HEK293 (cell line): ENCODE data around the gene NR2E3.

Experiments
- CTCF ChIA-PET: fragments of 350-600 bp; formaldehyde crosslinking; extraction: SDS; loops from one replicate; lab custom pipeline; 2021; ENCODE audit warnings: antibody characterized with exemption; lab: Yijun Ruan, JAX
- POLR2A ChIA-PET: fragments of 300-600 bp; formaldehyde crosslinking; extraction: SDS; loops from one replicate; lab custom pipeline; 2020; ENCODE audit warnings: antibody characterized with exemption, inconsistent platforms; lab: Yijun Ruan, JAX
- H3K27ac ChIP-seq: fragments of 200-500 bp; sonication (Bioruptor generic); 2 replicates; pipeline ENCODE4 v1.5.1; 2014; ENCODE audit warnings: low read depth, low read length, control low read depth, inconsistent platforms; ENCODE audit errors: extremely low read depth
- H3K36me3 ChIP-seq, 2 experiments: fragments of 200-500 bp in 1 of 2; sonication (Bioruptor generic) in 1 of 2; 1 replicate in 1 of 2; 2 replicates in 1 of 2; pipeline ENCODE4 v1.5.1; 2014 to 2017; ENCODE audit warnings: inconsistent platforms in 2 of 2, low read length in 2 of 2; ENCODE audit not compliant: control insufficient read depth in 2 of 2, insufficient read depth in 1 of 2
- H3K4me1 ChIP-seq: fragments of 200-500 bp; sonication (Bioruptor generic); 2 replicates; pipeline ENCODE4 v1.5.1; 2014; ENCODE audit warnings: mild to moderate bottlenecking, low read length, inconsistent platforms; ENCODE audit not compliant: control insufficient read depth, insufficient read depth
- H3K4me3 ChIP-seq: 2 replicates; pipeline ENCODE4 v1.5.1; 2011; ENCODE audit warnings: low read depth, mild to moderate bottlenecking, control low read depth, low read length, moderate library complexity
- H3K9me3 ChIP-seq: fragments of 200-500 bp; sonication (Bioruptor generic); 2 replicates; pipeline ENCODE4 v1.5.1; 2014; ENCODE audit warnings: low read depth, low read length, inconsistent platforms; ENCODE audit not compliant: control insufficient read depth, insufficient read depth
- BCL6B ChIP-seq: fragments of 450-650 bp; formaldehyde crosslinking; IDR thresholded peaks from 2 replicates; pipeline ENCODE4 v1.5.1; 2017; ENCODE audit warnings: missing biosample characterization, missing genetic modification characterization
- CTCF ChIP-seq: fragments of 450-650 bp; formaldehyde crosslinking; IDR thresholded peaks from 2 replicates; pipeline ENCODE4 v1.5.1; 2016; ENCODE audit warnings: missing biosample characterization, missing genetic modification characterization
- FEZF1 ChIP-seq: fragments of 450-650 bp; formaldehyde crosslinking; IDR thresholded peaks from 2 replicates; pipeline ENCODE4 v1.5.1; 2016; ENCODE audit warnings: missing biosample characterization, missing genetic modification characterization
- KLF1 ChIP-seq: fragments of 450-650 bp; formaldehyde crosslinking; IDR thresholded peaks from 2 replicates; pipeline ENCODE4 v1.5.1; 2016; ENCODE audit warnings: missing biosample characterization, missing genetic modification characterization
- MEIS1 ChIP-seq: sonication (generic); formaldehyde crosslinking; IDR thresholded peaks from 2 replicates; pipeline ENCODE4 v1.8.1; 2022; ENCODE audit warnings: missing genetic modification reagents, mild to moderate bottlenecking, borderline replicate concordance
- PRDM10 ChIP-seq: fragments of 450-650 bp; formaldehyde crosslinking; IDR thresholded peaks from 2 replicates; pipeline ENCODE4 v1.5.1; 2016; ENCODE audit warnings: missing biosample characterization, missing genetic modification characterization
- ZBTB26 ChIP-seq: fragments of 450-650 bp; formaldehyde crosslinking; optimal IDR thresholded peaks from 2 replicates; pipeline ENCODE3; 2016; ENCODE audit warnings: missing biosample characterization, mild to moderate bottlenecking, missing genetic modification characterization
- ZNF132 ChIP-seq: fragments of 450-650 bp; formaldehyde crosslinking; IDR thresholded peaks from 2 replicates; pipeline ENCODE4 v1.5.1; 2017; ENCODE audit warnings: missing biosample characterization, missing genetic modification characterization, borderline replicate concordance
- ZNF138 ChIP-seq: fragments of 450-650 bp; formaldehyde crosslinking; IDR thresholded peaks from 2 replicates; pipeline ENCODE4 v1.5.1; 2016; ENCODE audit warnings: missing biosample characterization, missing genetic modification characterization, borderline replicate concordance
- ZNF148 ChIP-seq: fragments of 450-650 bp; formaldehyde crosslinking; IDR thresholded peaks from 2 replicates; pipeline ENCODE4 v1.5.0; 2017; ENCODE audit warnings: missing biosample characterization, missing genetic modification characterization, borderline replicate concordance
- ZNF223 ChIP-seq: fragments of 450-650 bp; formaldehyde crosslinking; IDR thresholded peaks from 2 replicates; pipeline ENCODE4 v1.5.1; 2016; ENCODE audit warnings: missing biosample characterization, missing genetic modification characterization
- ZNF335 ChIP-seq: fragments of 450-650 bp; formaldehyde crosslinking; conservative IDR thresholded peaks from 2 replicates; pipeline ENCODE4 v1.5.1; 2016; ENCODE audit warnings: missing biosample characterization, missing genetic modification characterization
- ZNF37A ChIP-seq: fragments of 450-650 bp; IDR thresholded peaks from 2 replicates; pipeline ENCODE4 v1.5.1; 2018; ENCODE audit warnings: missing biosample characterization, missing genetic modification characterization
- ZNF423 ChIP-seq: fragments of 450-650 bp; formaldehyde crosslinking; IDR thresholded peaks from 2 replicates; pipeline ENCODE4 v1.5.1; 2016; ENCODE audit warnings: missing biosample characterization, missing genetic modification characterization
- ZNF426 ChIP-seq: fragments of 450-650 bp; formaldehyde crosslinking; IDR thresholded peaks from 2 replicates; pipeline ENCODE4 v1.5.1; 2017; ENCODE audit warnings: missing biosample characterization, missing genetic modification characterization, mild to moderate bottlenecking, inconsistent platforms, moderate library complexity
- ZNF571 ChIP-seq: fragments of 450-650 bp; formaldehyde crosslinking; IDR thresholded peaks from 2 replicates; pipeline ENCODE4 v1.5.0; 2017; ENCODE audit warnings: missing biosample characterization, missing genetic modification characterization
- ZNF610 ChIP-seq: fragments of 450-650 bp; formaldehyde crosslinking; IDR thresholded peaks from 2 replicates; pipeline ENCODE4 v1.5.1; 2016; ENCODE audit warnings: missing biosample characterization, missing genetic modification characterization, borderline replicate concordance

The NR2E3 gene

GRCh38 chr15:71798641-71799040 lies 11.7 kb upstream of the NR2E3 start:
- TF ChIP-seq ZNF148 (tag by site-specific recombination) (no peak), CTCF (tag by site-specific recombination) (no peak), ZNF132 (tag by site-specific recombination) (no peak), ZNF223 (no peak), PRDM10 (no peak), ZNF571 (tag by site-specific recombination) (no peak), KLF1 (no peak), MEIS1 (CRISPR knock-in tag) (no peak), FEZF1 (tag by site-specific recombination) (no peak), ZNF610 (tag by site-specific recombination) (no peak), ZNF423 (tag by site-specific recombination) (no peak), ZNF138 (tag by site-specific recombination) (no peak), ZNF426 (no peak), ZNF335 (no peak), ZBTB26 (tag by site-specific recombination) (no peak), BCL6B (tag by site-specific recombination) (no peak), ZNF37A (tag by site-specific recombination) (no peak)
- Histone ChIP-seq H3K4me3 (no peak overlapping the region), H3K27ac (no peak overlapping the region), H3K9me3 (no peaks in the 10 kb centered on the region), H3K4me1 (peaks cover 3% of the 10 kb centered on the region), H3K36me3 (no peaks in the 10 kb centered on the region; a peak in 1 of 3 replicates)
- CTCF ChIA-PET = interaction anchor here (0.6 to 9.3 kb wide), 4 partner anchors 19 to 157 kb away, joined by 4 to 140 read pairs (median 40); no protein-coding TSS in a partner anchor
- POLR2A ChIA-PET = no interaction called here
